GM19099 (cell line): ENCODE data around the gene KCNIP4.

Source experiments
- POLR2A ChIP-seq: IDR thresholded peaks from 3 replicates; pipeline ENCODE4 v1.6.1; 2011; ENCODE audit warnings: low read depth; ENCODE audit not compliant: insufficient read length; ENCODE audit errors: extremely low read depth

The KCNIP4 gene

GRCh38 chr4:21554066-21554465, 394.5 kb downstream of the KCNIP4 start:
- no peak for TF ChIP-seq POLR2A

GRCh38 chr4:21552455-21552854, 396.1 kb downstream of the KCNIP4 start:
- no peak for TF ChIP-seq POLR2A

GRCh38 chr4:21544955-21545354, 403.6 kb downstream of the KCNIP4 start:
- no peak for TF ChIP-seq POLR2A

- TF ChIP-seq POLR2A: no peak
These were observed 404.2 kb downstream of the KCNIP4 start for GRCh38 chr4:21544415-21544814.

- no peak for TF ChIP-seq POLR2A
These were observed 405.1 kb downstream of the KCNIP4 start for GRCh38 chr4:21543514-21543913.

GRCh38 chr4:21535898-21536297, 412.7 kb downstream of the KCNIP4 start:
- TF ChIP-seq POLR2A: no peak

GRCh38 chr4:21531048-21531447, 417.5 kb downstream of the KCNIP4 start:
- no peak for TF ChIP-seq POLR2A

GRCh38 chr4:21529214-21529613, 419.4 kb downstream of the KCNIP4 start:
- no peak for TF ChIP-seq POLR2A

- TF ChIP-seq POLR2A: no peak
These were observed 426.3 kb downstream of the KCNIP4 start for GRCh38 chr4:21522296-21522695.

- no peak for TF ChIP-seq POLR2A
These were observed 431.3 kb downstream of the KCNIP4 start for GRCh38 chr4:21517126-21517859.

GRCh38 chr4:21514022-21514694, 434.4 kb downstream of the KCNIP4 start:
- no peak for TF ChIP-seq POLR2A

GRCh38 chr4:21512353-21512752, 436.2 kb downstream of the KCNIP4 start:
- no peak for TF ChIP-seq POLR2A

- no peak for TF ChIP-seq POLR2A
These were observed 441.1 kb downstream of the KCNIP4 start for GRCh38 chr4:21507439-21507838.

GRCh38 chr4:21490682-21491081, 457.9 kb downstream of the KCNIP4 start:
- TF ChIP-seq POLR2A: no peak

GRCh38 chr4:21476757-21477156, 471.8 kb downstream of the KCNIP4 start:
- no peak for TF ChIP-seq POLR2A

GRCh38 chr4:21474195-21474594, 474.4 kb downstream of the KCNIP4 start:
- no peak for TF ChIP-seq POLR2A
